Smooth muscle cell (in vitro differentiated cells): ENCODE results near the gene MRC1. TPM values are rescaled to one million over a fixed set of nuclear protein-coding genes. Genes with fewer than 3 reads are reported as not detected.

Source experiments
- DNase-seq: peaks from one replicate; lab custom pipeline; 2025; ENCODE audit not compliant: unreplicated experiment; lab: John Stamatoyannopoulos, UW
- H2AFZ ChIP-seq: fragments of 200-600 bp; sonication (generic); 2 replicates; pipeline ENCODE4 v1.6.0; 2016; ENCODE audit warnings: antibody characterized with exemption, low read depth, mild to moderate bottlenecking
- H3F3A ChIP-seq: fragments of 200-600 bp; sonication (generic); 2 replicates; pipeline ENCODE4 v1.6.0; 2017; ENCODE audit warnings: antibody characterized with exemption, low read depth
- H3K27ac ChIP-seq: fragments of 200-600 bp; sonication (generic); 2 replicates; pipeline ENCODE4 v1.5.1; 2016; ENCODE audit warnings: low read depth, mild to moderate bottlenecking
- H3K27me3 ChIP-seq: fragments of 200-600 bp; sonication (generic); 2 replicates; pipeline ENCODE4 v1.6.1; 2016; ENCODE audit warnings: low read depth, mild to moderate bottlenecking
- H3K36me3 ChIP-seq: fragments of 200-600 bp; sonication (generic); 2 replicates; pipeline ENCODE4 v1.5.1; 2016; ENCODE audit warnings: low read depth
- H3K4me1 ChIP-seq: fragments of 200-600 bp; sonication (generic); 2 replicates; pipeline ENCODE4 v1.5.1; 2016; ENCODE audit warnings: low read depth
- H3K4me2 ChIP-seq: fragments of 200-600 bp; sonication (generic); 2 replicates; pipeline ENCODE4 v1.6.0; 2016; ENCODE audit warnings: mild to moderate bottlenecking
- H3K4me3 ChIP-seq: fragments of 200-600 bp; sonication (generic); 2 replicates; pipeline ENCODE4 v1.5.1; 2016; ENCODE audit warnings: mild to moderate bottlenecking
- H3K79me2 ChIP-seq: fragments of 200-600 bp; sonication (generic); 2 replicates; pipeline ENCODE4 v1.6.0; 2016; ENCODE audit warnings: low read depth, mild to moderate bottlenecking
- H3K9ac ChIP-seq: fragments of 200-600 bp; sonication (generic); 2 replicates; pipeline ENCODE4 v1.6.0; 2016; ENCODE audit warnings: low read depth
- H3K9me3 ChIP-seq: fragments of 200-600 bp; sonication (generic); replicated peaks from 2 replicates; pipeline ENCODE4 v1.5.1; 2016; ENCODE audit warnings: low read depth
- H4K20me1 ChIP-seq: fragments of 200-600 bp; sonication (generic); 2 replicates; pipeline ENCODE4 v1.6.0; 2016; ENCODE audit warnings: low read depth
- WGBS: methylation state at CpG from one replicate; pipeline ENCODE4 v1.1.7; 2016; ENCODE audit warnings: low lambda C conversion rate; 5-methylcytosine and 5-hydroxymethylcytosine counted together
- polyA plus RNA-seq: library from polyadenylated mRNA; unstranded; fragments of >200 nt; fragmentation: Nextera tagmentation; extraction: Ambion mirVana; gene quantifications from 2 replicates; pipeline ENCODE4 v1.2.1, GENCODE V29; 2016
- total RNA-seq: library from RNA; depleted of rRNA; stranded (reverse); fragments of >200 nt; gene quantifications from 2 replicates; pipeline ENCODE4 v1.2.3, GENCODE V29; 2014
- TF ChIP-seq, protein P1 (sequence below): fragments of 200-600 bp; sonication (generic); IDR thresholded peaks from 2 replicates; pipeline ENCODE4 v1.5.1; 2017; ENCODE audit warnings: borderline replicate concordance, mild to moderate bottlenecking, antibody characterized with exemption; ENCODE audit not compliant: insufficient read depth, poor library complexity, severe bottlenecking

MRC1 gene
- total and polyA plus RNA-seq, 2 experiments from 2014 or later: not detected

DNA sequence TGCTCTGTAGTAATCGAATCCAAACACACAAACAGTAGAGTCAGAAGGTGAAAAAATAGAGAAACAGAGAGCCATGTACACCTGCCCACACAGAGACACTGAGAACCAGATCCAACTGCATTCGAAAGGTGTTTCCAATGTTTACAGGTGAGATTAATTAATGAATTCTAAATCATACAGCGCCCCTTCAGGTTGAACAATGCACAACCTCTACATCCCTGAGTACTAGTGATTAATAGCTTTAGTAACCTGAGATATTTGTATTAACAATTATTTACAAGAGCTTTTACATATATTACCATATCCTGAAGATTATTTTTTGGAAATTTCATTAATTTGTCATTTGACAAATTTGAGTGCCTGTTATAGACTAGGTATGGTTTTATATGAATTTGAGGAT is 7.6 kb upstream of the MRC1 start:
- Histone ChIP-seq H2AFZ (no peak overlapping the region), H3F3A (no peaks in the 10 kb centered on the region), H3K27ac (no peak overlapping the region), H3K9ac (no peak overlapping the region), H3K27me3 (no peaks in the 10 kb centered on the region), H3K4me3 (no peak overlapping the region), H3K36me3 (no peaks in the 10 kb centered on the region), H3K4me1 (no peaks in the 10 kb centered on the region), H3K79me2 (no peaks in the 10 kb centered on the region), H4K20me1 (no peaks in the 10 kb centered on the region), H3K4me2 (no peak overlapping the region), H3K9me3 (no peaks in the 10 kb centered on the region)
- TF ChIP-seq, protein P1, sequence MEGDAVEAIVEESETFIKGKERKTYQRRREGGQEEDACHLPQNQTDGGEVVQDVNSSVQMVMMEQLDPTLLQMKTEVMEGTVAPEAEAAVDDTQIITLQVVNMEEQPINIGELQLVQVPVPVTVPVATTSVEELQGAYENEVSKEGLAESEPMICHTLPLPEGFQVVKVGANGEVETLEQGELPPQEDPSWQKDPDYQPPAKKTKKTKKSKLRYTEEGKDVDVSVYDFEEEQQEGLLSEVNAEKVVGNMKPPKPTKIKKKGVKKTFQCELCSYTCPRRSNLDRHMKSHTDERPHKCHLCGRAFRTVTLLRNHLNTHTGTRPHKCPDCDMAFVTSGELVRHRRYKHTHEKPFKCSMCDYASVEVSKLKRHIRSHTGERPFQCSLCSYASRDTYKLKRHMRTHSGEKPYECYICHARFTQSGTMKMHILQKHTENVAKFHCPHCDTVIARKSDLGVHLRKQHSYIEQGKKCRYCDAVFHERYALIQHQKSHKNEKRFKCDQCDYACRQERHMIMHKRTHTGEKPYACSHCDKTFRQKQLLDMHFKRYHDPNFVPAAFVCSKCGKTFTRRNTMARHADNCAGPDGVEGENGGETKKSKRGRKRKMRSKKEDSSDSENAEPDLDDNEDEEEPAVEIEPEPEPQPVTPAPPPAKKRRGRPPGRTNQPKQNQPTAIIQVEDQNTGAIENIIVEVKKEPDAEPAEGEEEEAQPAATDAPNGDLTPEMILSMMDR: no peak
- 89% methylated on average over 3 of the region's 3 CpGs for WGBS
- no peak for DNase-seq

DNA sequence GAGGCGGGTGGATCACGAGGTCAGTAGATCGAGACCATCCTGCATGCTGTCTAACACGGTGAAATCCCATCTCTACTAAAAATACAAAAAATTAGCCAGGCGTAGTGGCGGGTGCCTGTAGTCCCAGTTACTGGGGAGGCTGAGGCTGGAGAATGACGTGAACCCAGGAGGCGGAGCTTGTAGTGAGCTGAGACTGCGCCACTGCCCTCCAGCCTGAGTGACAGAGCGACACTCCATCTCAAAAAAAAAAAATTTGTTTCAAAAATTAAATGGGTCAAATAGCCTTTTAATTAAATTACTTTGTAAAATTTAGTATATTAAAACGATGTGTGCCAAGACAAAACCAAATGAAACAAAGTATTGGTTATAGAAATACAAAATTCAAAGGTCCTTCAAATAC is 6.8 kb upstream of the MRC1 start:
- TF ChIP-seq, protein P1: no peak

DNA sequence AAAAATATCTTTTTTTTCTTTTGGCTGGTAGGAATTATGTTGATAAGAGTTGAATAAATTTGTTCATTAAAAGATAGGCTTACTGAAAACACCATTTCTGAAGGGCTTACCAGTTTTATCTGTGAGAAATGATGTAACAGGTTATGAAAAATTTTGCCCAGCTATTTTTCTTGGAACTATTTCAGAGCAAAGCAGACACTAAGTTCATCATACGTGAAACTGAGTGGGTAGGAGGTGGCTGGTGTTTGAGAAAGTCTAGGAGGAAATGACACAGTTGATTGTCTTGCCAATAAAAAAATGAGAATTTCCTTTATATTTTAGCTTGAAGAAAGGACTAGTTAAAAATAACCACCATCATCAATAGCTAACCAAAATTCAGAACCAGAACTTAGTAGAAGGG is 6.2 kb upstream of the MRC1 start:
- no peak overlapping the region for H3K27ac ChIP-seq
- no peaks in the 10 kb centered on the region for H3K4me1 ChIP-seq
- no peaks in the 10 kb centered on the region for H3F3A ChIP-seq
- TF ChIP-seq, protein P1: no peak
- no peaks in the 10 kb centered on the region for H3K79me2 ChIP-seq
- H3K36me3 ChIP-seq: no peaks in the 10 kb centered on the region
- no peak overlapping the region for H3K4me2 ChIP-seq
- no peaks in the 10 kb centered on the region for H4K20me1 ChIP-seq
- no peak overlapping the region for H3K4me3 ChIP-seq
- no peaks in the 10 kb centered on the region for H3K9me3 ChIP-seq
- no peak overlapping the region for H2AFZ ChIP-seq
- no peak overlapping the region for H3K9ac ChIP-seq
- WGBS: 61% methylated on average over 1 of the region's 1 CpG
- DNase-seq: no peak
- no peaks in the 10 kb centered on the region for H3K27me3 ChIP-seq

More for the DNA sequence above, 6.8 kb upstream of the MRC1 start:
- Histone ChIP-seq H3K4me3 (no peak overlapping the region), H3K27ac (no peak overlapping the region), H3K36me3 (no peaks in the 10 kb centered on the region), H2AFZ (no peak overlapping the region), H4K20me1 (no peaks in the 10 kb centered on the region), H3K27me3 (no peaks in the 10 kb centered on the region), H3K79me2 (no peaks in the 10 kb centered on the region), H3K4me2 (no peak overlapping the region), H3K9ac (no peak overlapping the region), H3K9me3 (no peaks in the 10 kb centered on the region), H3K4me1 (no peaks in the 10 kb centered on the region), H3F3A (no peaks in the 10 kb centered on the region)
- 89% methylated on average over 11 of the region's 11 CpGs for WGBS
- no peak for DNase-seq

DNA sequence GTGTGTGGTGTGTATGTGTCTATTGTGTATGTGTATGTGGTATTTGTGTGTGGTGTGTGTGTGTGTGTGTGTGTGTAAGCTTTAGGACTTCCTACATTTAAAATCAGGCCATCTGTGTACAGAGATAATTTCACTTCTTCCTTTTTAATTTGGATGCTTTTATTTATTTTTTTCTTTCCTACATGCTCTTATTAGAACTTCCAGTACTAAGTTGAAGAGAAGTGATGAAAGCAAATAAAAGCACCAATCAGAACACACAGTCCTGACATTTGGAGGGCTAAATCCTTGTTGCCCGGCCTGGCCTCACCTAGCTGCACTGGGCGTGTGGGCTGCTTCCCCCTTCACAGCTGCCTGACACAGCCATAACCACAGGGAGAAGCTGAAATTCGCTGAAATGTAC is 3.8 kb upstream of the MRC1 start:
- H3F3A ChIP-seq: no peaks in the 10 kb centered on the region
- WGBS: 92% methylated on average over 3 of the region's 3 CpGs
- no peak overlapping the region for H3K4me3 ChIP-seq
- no peak for DNase-seq
- TF ChIP-seq, protein P1: no peak
- no peak overlapping the region for H3K4me2 ChIP-seq
- no peak overlapping the region for H2AFZ ChIP-seq
- no peaks in the 10 kb centered on the region for H3K9me3 ChIP-seq
- no peak overlapping the region for H3K27ac ChIP-seq
- no peak overlapping the region for H3K9ac ChIP-seq
- no peaks in the 10 kb centered on the region for H3K27me3 ChIP-seq
- no peaks in the 10 kb centered on the region for H3K79me2 ChIP-seq
- no peaks in the 10 kb centered on the region for H3K4me1 ChIP-seq
- no peaks in the 10 kb centered on the region for H4K20me1 ChIP-seq
- no peaks in the 10 kb centered on the region for H3K36me3 ChIP-seq
